Lung microvascular endothelial cell (primary cell): Measurements from ENCODE around the gene ID4. TPM values are rescaled to one million over a fixed set of nuclear protein-coding genes. Genes with fewer than 3 reads are reported as not detected.
A peak's percentile ranks its signal among the peaks of the same experiment; 100 is the strongest.

Source experiments
- DNase-seq, 2 donors: peaks; one replicate each; pipeline versions ENCODE4 v3.0.0 to v3.0.0-alpha.2; 2010; ENCODE audit warnings: low read depth in 2 of 2
- total RNA-seq: library from RNA; depleted of rRNA; stranded (reverse); fragments of >200 nt; gene quantifications from 2 replicates; pipeline ENCODE4 v1.2.1, GENCODE V29; 2014

ID4 gene, protein sequence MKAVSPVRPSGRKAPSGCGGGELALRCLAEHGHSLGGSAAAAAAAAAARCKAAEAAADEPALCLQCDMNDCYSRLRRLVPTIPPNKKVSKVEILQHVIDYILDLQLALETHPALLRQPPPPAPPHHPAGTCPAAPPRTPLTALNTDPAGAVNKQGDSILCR
- total RNA-seq: 0.22 and 0.60 TPM in 2 replicates

DNA sequence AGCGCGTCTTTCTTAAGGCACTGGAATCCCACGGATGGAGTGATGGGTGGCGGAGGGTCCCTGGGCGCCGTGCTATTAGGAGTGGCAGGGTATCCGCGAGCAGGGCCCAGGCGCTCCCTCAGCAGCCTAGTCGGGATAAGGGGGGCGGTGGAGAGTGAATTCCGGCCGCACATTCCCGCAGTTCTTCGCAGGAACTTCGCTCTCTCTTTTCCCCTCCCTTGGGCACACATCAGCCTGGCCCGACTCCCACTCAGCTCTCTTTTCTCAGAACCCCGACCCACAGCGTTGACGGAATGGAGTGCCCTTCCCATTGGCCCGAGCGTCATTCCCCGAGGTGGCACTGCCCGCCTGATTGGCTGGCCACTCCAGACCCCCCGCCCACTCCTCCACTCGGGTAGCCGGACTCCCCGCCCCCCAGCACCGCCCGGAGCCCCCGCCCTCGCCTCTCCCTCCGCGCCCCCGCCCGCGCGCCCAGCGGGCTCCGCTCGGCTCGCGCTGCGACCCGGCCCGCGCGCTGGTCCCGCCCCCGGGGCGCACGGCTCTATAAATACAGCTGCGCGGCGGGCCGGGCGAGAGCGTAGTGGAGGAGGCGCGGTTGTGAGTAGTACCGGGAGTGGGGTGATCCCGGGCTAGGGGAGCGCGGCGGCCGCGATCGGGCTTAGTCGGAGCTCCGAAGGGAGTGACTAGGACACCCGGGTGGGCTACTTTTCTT is at the start of gene ID4:
Gene ID4 (plus strand): TSS at position 572 of the 712 bp plus-strand sequence. CDS start 385 bp downstream, outside the sequence.
- DNase-seq: peak in 1 of 2 donors; percentile 80

DNA sequence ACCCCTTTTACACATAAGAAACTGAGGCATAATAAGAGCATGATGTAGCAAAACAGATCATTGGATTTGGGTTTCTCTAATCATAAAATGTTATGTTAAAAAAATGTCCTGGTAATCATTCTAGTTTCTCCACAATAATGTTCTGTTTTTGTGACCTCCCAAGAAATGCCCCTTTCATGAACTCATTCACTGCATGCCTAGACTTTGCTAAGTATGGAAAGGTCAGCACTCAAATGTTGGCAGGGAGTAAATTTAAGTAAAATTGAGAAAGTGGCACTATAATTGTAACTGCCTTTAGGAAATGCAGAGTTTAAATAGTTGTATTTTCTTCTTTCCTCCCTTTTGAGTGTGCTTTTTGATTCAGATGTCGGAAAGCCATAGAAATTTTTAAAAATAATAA is 48.5 kb upstream of the ID4 start:
- DNase-seq: no peak

DNA sequence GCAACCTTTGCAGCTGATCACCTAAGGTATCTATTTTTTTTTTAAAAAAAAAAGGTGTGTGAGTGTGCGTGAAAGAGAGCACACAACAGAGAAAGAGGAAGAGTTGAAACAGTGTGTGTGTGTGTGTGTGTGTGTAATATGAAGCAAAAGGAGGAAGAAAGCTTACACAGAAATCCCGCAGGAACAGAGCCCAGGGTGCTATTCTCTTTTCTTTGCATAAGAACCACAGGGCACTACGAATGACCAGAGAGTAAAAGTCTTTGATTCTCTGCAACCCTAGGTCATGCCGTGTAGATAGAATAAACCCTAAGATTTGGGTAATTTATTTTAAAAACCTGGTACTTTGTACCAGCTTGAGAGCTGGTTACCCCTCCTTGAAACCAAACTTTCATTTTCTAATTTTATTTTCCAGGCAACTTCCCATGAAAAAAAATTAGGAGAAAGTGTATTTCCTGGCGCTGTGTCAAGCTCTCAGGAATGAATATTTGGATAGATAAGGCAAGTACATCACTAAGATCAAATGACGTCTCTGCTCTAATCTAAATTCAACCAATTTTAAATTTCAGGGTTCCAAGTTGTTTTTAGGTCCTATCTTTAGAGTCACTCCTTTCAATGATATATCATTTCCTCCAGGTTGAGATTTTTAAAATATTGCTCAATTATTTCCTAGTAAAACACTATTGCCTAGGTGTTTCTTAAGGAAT is 47.9 kb upstream of the ID4 start:
- no peak for DNase-seq

DNA sequence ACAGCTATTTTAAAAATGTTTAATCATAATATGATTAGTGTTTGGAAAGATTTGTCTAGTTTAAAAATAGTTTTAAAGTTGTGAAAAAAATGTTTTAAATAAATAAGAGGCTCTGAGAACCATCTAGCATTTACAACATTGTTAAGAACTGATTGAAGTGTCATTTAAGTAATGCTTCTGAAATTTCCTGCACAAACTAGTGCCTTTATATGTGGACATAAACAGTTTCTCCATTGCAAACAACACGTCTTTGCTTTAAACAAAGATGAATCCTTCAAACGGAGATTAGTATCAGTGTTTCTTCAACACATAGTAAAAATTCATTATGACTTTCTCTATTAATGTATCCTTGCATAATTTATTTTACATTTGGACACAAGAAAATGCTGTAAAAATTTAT is 45.9 kb upstream of the ID4 start:
- DNase-seq: no peak

DNA sequence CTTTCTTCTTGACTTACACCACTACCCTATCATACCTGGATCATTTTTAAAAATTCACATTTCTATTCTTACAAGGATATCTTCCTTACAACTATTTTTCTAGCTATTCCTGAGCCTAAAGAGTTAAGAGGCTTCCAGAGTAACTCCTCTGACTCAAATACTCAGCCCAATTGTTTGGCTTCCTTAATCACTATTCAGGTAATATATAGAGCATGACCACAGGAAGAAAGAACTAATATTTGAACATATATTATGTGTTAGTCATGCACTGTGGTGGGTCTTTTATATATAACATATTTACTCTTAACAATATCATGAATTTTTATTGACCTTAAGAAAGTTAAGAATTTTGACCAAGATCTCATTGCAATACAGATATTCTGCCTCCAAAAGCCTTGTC is 42.0 kb upstream of the ID4 start:
- no peak for DNase-seq

DNA sequence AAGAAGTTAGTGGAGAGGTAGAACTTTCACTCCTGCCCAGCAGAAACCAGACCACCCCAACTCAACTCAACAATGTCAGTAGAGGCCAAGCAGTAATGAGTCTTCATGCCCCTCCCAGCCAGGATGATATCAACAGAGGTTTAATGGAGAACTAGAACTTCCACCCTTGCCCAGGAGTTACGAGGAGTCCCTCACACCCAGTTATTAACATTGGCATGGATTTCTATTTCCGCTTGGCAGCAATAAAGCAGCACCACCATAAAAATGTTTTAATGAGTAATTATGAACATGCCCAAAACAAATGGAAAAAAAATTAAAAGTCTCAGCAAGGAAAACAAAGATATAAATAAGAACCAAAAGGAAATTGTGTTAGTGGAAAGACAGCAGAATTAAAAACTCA is 40.7 kb upstream of the ID4 start:
- no peak for DNase-seq

DNA sequence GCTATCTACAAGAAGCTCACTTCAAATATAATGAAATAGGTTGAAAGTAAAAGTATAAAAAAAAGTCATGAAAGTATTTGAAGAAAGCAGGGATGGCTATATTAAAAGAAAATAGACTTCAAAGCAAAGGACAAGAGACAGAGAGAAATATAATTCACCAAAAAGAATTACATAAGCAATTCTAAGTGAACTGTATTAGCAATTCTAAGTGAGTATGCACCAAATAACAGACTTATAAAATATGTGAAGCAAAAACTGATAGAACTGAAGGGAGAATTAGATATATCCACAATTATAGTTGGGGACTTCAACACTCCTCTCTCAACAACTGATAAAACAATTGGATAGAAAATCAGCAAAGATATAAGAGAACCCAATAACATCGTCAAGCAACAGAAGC is 38.8 kb upstream of the ID4 start:
- no peak for DNase-seq

DNA sequence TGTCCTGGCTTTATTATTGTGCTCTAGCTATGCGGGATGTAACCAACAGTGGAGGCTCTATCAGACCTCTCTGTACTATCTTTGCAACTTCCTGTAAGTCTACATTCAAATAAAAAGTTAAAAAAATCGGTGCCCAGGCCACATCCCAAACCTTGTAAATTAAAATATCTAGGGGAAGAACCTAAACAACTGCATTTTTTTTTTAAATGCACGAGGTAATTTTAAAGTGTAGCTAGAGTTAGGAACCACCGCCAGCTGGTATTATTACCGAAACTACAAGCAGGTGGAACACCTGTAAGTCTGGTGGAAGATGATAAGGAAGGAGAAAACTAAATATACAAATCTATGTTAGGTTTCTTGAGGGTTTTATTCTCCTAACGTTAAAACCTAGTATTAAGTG is 34.5 kb upstream of the ID4 start:
- DNase-seq: no peak

DNA sequence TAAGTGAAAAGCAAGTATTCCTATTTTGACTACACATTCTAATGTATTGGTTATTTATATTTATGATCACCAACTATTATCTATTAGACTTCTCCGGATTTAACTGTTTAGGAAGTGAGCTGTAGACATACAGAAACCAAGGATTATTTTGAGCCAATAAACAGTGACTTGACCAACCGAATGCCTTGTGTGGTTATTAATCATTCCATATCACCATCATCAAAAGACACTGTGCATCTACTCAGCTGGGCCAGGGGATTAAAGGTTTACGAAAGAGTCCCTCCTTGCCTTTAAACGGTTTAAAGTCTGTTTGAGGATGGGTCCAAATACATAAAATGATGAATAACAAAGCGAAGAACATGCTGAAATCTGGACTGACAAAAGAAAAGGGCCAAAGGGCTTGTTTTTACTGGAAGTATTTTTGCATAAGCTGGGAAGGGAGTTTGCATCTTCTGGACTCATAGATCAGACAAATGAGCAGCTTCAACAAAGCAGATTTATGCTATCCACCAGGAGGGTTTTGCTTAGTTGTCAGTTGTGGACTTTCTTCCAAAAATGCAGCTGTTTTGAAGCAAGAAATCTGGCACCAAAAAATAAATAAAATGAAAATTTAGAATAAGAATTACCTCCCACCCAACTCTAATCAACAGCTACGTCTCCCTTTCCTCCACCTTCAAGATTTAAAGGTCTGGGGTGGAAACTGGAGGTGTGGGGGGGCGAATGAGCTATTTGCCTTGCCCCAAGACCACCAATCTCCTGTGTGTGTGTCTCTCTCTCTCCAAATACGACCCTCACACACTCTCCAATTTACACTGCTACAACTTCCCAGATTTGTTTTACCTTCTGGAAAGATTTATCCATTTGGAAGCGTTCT is 33.6 kb upstream of the ID4 start:
- DNase-seq: no peak

DNA sequence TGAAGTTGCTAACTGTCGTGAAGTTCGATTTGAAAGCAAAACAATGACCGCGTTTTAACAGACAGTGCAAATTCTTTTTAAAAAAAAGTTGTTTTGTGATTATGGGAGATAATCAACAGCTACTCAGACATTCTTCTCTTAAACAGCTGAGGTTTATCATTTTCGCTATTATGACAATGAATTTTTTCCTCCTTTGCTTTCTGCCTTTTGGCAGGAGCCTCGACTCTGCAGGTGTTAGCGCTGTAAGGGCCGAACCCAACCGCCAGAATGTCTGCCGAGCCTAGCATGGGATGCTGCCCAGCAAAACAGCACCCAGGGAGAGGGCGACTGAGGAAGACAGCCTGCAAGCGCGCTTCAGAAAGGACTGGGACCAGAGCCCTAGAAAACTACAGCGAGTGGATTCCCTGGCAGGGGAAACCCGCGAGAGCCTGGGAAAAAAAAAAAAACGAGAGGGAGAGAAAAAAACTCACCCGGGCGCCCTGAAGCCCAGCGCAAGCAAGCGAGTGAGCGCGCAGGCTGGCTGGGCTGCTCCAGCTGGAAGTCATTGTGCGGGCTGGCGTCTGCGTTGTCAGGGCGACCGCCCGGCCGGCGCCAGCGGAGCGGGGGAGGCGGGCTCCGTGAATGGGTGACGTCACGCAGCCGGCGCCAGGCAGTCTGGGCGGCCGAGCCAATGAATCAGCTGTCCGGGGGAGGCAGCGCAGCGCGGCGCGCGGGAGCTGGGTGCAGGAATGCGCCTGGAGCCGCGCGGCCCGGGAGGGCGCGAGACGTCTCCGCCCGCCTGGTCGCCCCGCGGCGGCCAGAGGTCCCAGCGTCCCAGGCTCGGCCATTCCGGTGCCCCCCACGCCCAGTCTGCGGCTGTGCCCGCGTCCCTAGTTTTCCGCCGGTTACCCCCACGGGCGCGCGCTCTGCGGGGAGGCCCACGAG is 32.7 kb upstream of the ID4 start:
- peak; percentile 98 to 99 for DNase-seq

DNA sequence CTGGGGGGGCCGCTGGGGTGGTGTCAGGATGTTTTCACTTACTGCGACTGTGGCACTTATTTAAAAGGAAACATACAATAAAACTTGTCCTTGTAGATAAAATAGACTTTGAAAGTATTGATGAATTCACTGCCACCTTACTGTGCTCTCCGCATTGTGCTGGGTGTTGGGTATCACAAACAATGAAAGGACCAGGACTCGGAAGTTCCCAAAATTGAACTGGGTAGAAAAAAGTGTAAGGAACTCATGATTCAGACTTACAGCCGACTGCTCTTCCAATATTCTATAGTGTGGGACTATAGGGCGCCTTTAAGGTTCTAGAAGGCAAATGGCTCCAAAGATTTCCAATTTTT is 32.1 kb upstream of the ID4 start:
- DNase-seq: no peak

DNA sequence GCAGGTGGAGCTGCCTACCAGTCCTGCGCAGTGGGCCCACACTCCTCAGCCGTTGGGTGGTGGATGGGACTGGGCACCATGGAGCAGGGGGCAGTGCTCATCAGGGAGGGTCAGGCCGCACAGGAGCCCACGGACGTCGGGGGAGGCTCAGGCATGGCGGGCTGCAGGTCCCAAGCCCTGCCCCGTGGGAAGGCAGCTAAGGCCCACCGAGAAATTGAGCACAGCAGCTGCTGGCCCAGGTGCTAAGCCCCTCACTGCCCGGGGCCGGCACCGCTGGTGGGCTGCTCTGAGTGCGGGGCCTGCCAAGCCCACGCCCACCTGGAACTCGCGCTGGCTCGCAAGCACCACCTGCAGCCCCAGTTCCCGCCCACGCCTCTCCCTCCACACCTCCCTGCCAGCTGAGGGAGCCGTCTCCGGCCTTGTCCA is 30.2 kb upstream of the ID4 start:
- no peak for DNase-seq

DNA sequence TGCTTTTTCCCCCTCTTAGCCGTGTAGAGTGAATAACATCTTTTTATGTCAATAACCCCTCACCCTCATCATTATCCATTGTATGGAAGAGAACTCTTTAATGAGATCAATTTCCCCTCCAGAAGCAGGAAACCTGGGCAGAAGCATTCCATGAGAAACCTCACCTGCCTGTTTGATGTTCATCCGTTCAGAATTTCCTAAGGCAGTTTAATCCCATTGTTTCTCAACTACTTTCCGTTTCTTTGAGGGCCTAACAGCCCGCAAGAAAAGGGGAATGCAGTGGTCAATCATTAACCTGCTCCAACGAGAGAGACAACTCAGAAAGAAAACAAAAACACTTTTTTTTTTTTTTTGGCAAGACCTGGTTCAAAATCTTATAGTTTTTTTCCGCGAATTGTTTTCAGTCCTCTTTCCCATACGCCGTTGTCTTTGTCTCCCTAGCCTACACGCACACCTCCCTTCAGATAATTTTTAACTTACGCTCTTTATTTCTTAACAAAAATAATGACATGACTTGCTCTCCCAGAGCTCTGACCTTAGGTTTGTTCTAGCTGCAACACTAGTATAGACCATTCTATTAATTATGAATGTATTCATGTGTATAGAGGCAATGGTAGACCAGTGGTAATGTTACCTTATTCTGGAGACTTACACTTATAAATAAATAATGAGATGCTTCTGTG is 25.6 kb upstream of the ID4 start:
- DNase-seq: no peak

DNA sequence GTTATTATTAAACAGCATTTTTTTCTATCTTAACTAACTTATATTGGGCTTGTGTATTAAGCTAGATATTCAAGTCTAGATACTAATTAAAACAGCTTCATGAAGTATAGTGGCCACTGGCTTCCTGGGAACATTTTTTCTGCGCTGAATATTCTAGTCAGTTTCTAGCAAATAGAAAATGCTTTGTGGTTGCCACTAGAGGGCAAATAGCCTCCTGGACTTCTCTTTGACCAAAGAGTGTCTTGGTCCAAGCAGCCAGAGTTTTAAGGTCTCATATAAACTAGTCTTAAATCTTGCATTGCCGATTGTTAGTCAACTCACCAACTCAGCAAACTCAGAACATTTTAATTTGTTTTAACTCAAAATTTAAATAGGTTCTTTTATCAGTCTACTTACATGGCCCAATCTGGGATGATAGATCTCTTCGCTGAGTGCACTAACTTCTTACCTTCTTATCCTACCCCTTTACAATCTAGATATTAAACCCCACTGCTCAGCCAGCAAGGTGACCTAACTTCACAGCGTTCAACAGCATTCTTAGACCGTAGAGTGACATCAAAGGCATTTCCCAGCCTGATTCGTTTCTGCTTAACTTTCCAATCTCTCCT is 24.6 kb upstream of the ID4 start:
- DNase-seq: peak; percentile 41 to 48

DNA sequence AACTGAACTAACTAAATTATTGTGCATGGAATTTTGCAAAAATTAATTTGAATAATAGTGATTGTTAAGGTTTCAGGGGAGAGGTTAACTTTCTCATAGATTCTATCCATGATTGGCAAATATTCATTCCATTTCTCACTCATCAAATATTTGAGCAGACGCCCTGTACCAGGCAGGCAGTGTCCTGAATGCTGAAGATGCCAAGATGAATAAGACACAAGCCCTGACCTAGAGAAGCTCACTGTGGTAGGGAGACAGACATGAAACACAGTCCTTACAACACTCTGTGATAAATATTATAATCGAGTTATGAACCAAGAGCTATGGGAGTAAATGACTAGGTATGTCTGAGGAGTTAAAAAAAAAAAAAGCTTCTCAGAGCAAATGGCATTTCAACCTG is 18.4 kb upstream of the ID4 start:
- no peak for DNase-seq

DNA sequence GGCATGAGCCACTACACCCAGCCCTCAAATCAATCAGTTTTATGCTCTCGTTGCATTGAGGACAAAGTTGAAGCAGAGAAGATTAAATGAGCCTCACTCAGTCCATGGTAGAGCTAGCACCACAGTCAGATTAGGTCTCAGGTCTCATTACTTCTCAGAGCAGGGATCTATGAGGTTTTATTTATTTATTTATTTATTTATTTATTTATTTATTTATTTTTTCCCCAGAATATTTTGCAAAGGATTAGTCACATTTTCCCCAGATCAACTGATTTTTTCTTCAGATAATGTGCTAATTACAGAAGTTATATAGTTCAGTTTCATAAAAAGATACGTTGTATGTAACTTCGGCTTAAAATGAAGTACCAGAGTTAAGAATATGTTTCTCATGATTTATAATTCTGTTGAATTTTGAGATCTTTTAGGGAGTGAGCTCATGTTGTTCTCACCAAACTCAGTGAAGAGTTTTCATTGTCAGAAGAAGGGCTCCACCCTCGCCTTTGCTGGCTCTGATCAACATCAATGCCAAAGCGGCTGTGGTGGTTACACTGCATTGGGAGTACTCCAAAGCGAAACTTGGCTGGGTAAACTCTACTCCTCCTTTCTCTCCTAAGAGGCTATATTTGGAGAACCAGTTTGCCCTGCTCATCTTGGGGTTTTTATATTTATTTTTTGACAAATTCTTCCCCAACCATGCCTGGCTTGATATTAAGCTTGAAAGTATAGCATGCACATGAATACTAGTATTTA is 12.9 kb upstream of the ID4 start:
- DNase-seq: no peak

DNA sequence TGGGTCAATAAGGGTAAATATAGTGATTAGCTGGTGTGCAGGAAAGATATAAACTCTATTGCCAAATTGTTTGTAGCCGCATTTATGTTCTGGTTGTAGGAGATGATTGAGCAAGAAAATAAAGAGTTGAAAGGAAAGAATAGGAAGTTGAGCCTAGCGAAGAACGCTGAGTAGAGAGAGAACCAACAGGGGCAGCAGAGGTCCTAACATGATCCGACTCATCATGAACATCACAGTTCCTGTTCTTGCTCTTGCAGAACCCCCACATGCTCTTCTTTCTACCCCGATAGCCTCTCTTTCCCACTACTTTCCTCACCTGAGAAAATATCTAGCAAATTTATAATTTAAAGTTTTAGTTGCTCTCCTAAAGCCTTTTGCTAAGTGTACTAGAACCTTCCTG is 9.9 kb upstream of the ID4 start:
- no peak for DNase-seq

DNA sequence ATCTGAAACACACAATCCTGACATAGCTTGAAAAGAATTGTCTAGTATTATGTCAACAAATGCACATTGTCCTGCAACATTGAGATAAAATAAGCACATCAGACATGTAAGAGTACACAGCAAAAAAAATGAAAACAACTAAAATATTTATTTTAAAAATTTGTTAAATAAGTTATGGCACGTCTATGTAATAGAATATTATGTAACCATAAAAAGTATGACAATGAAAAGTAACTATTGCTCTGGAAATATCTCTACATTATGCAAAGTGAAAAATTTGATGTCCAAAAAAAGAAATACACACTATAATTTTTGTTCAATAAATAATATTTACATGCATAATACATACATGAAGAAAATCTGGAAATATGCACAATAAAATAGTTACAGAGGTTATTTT is 9.3 kb upstream of the ID4 start:
- no peak for DNase-seq

DNA sequence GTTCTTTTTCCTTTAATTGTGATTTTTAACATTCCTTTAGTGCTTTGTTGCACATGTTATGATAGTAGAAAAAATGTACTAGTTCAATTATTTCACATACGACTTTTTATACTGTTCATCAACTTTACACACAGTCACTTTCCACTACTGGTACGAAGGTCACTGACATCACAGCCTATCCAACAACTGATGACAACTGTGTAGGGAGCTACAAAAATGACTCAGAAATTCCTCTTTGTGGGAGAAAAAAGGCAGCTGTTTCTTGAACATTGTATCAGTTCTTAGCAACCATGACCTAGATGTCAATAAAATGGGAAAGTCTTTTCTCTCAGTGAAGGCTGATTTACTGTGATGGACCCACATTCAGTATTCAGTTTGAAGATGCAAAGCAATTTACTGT is 7.0 kb upstream of the ID4 start:
- DNase-seq: no peak
